ENCODE results near the gene RAB40C. TPM values are rescaled to one million over a fixed set of nuclear protein-coding genes. Genes with fewer than 3 reads are reported as not detected.

Gene RAB40C
- total and polyA plus RNA-seq, 4 donors: 25.1 to 58.9 (median 43.9) TPM

DNA sequence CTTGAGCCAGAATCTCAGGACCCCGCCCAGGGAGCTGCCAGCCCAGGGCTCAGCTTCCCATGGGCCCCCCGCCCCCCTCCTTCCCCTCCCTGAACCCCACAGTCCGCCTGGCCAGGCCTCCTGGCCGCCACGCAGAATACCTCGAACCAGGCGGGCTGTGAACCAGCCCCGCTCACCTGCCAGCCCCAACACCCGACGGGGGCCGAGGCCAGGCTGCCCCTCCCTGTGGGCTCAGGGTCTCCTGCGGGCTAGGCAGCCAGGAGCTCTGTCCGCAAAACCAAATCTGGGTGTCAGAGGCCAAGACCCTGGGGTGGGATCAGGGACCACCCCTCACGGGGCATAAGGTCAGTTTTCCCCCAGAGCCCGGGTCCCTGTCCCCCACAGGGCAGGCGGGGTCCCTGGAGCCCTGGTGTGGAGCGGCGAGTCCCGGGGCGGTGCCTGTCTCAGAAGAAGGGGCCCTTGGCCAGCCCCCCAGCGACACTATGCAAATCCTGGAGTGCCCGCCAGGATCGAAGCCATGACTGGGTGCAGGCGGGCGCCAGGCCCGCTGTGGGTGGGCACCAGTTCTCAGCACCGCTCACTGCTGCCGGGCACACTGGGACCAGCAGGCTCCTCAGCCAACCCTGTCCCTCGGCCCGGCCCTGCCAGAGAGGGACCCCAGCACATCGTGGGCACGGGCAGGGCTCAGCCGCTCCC is 36.1 kb upstream of the RAB40C start:
- H3K27me3 ChIP-seq (ENCODE audit: control insufficient read depth in 3 of 3, insufficient read depth in 3 of 3, low read length in 2 of 3): peaks cover 0 to 11% (median 0%) of the 10 kb centered on the region in 3 donors
- H3K9ac ChIP-seq (ENCODE audit: insufficient read depth in 1 of 2, low read length in 2 of 2): no peak overlapping the region
- ATAC-seq (ENCODE audit: insufficient read depth, low FRiP score) (no peak), DNase-seq (no peak)
- H3K4me3 ChIP-seq: no peak overlapping the region
- no peaks in the 10 kb centered on the region for H3K9me3 ChIP-seq (ENCODE audit: control insufficient read depth in 4 of 4, insufficient read depth in 3 of 4, low read length in 3 of 4)
- H3K36me3 ChIP-seq (ENCODE audit: control insufficient read depth in 4 of 4, insufficient read depth in 4 of 4, low read length in 4 of 4): peaks cover 0 to 49% (median 2%) of the 10 kb centered on the region in 4 donors
- TF ChIP-seq, protein P1, sequence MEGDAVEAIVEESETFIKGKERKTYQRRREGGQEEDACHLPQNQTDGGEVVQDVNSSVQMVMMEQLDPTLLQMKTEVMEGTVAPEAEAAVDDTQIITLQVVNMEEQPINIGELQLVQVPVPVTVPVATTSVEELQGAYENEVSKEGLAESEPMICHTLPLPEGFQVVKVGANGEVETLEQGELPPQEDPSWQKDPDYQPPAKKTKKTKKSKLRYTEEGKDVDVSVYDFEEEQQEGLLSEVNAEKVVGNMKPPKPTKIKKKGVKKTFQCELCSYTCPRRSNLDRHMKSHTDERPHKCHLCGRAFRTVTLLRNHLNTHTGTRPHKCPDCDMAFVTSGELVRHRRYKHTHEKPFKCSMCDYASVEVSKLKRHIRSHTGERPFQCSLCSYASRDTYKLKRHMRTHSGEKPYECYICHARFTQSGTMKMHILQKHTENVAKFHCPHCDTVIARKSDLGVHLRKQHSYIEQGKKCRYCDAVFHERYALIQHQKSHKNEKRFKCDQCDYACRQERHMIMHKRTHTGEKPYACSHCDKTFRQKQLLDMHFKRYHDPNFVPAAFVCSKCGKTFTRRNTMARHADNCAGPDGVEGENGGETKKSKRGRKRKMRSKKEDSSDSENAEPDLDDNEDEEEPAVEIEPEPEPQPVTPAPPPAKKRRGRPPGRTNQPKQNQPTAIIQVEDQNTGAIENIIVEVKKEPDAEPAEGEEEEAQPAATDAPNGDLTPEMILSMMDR (IDR thresholded peaks at IDR 0.05; ENCODE audit: control extremely low read depth, extremely low read depth): no peak
- H3K27ac ChIP-seq (ENCODE audit: low read depth in 1 of 2, low read length in 1 of 2): no peak overlapping the region
- no peaks in the 10 kb centered on the region for H3K4me1 ChIP-seq (ENCODE audit: control insufficient read depth in 5 of 5, insufficient read depth in 5 of 5, low read length in 5 of 5)
- WGBS, 2 donors: 94 to 96% methylated on average over 30 to 33 of the region's 33 CpGs

DNA sequence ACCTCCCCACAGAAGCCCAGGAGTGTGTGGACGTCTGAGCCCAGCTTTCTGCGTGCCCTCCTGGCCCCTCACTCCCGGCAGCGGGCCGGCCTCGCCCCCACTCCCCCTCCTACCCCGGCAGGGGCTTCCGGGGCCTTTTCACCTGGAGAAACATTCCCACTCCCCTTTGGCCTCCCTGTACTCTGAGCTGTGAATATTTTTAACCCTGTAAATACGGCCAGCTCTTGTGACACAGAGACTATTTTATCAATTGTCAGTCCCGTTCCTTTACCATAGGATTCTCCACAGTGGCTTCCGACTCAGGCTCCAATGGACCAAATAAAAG is 35.6 kb upstream of the RAB40C start:
- WGBS, 2 donors: 89 to 92% methylated on average over 11 of the region's 11 CpGs

DNA sequence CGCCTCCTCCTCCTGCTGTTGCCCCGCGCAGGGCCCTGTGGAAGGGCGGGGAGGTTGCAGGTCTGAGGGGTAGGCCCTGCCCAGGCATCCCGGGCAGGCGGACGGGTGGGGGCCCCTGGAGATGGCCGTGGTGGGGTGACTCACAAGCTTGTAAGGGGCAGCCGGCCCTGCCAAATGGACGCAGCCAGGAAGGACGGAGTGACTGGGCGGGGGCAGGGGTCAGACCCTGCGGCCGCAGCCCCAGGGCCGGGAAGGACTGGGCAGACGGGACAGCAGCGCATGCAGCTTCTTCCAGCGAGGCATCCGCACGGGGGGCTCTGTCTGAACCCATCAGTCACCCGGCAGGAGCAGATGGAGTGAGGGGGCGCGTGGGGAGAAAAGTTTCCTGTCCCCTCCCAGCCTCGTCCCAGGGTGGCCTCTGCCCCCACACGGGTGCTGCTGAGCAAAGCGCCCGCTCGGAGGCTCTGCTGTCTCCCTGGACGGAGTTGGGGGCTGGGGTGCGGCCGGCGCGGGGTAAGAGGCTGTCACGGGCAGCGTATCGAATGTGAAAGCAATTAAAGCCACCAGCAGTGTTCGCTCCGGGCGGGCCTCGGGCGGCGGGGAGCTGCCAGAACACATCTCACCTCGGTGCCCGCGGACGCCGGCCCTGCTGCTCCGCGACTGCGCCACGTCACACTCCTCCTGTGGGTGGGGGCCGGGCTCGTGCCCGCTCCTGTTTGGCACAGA is 35.1 kb upstream of the RAB40C start:
- H3K27ac ChIP-seq (ENCODE audit: low read depth in 1 of 2, low read length in 1 of 2): no peak overlapping the region
- whole genome bisulfite sequencing, 2 donors: 80 to 87% methylated on average over 54 of the region's 54 CpGs
- H3K27me3 ChIP-seq (ENCODE audit: control insufficient read depth in 3 of 3, insufficient read depth in 3 of 3, low read length in 2 of 3): peaks cover 0 to 21% (median 5%) of the 10 kb centered on the region in 3 donors
- TF ChIP-seq, protein P1 (IDR thresholded peaks at IDR 0.05; ENCODE audit: control extremely low read depth, extremely low read depth): no peak
- peaks cover 0 to 6% (median 0%) of the 10 kb centered on the region in 5 donors for H3K4me1 ChIP-seq (ENCODE audit: control insufficient read depth in 5 of 5, insufficient read depth in 5 of 5, low read length in 5 of 5)
- H3K9ac ChIP-seq (ENCODE audit: insufficient read depth in 1 of 2, low read length in 2 of 2): no peak overlapping the region
- no peak overlapping the region for H3K4me3 ChIP-seq
- peaks cover 0 to 40% (median 2%) of the 10 kb centered on the region in 4 donors for H3K36me3 ChIP-seq (ENCODE audit: control insufficient read depth in 4 of 4, insufficient read depth in 4 of 4, low read length in 4 of 4)
- DNase-seq (peak in 1 of 3 donors; percentile 22), ATAC-seq (ENCODE audit: insufficient read depth, low FRiP score) (no peak)
- H3K9me3 ChIP-seq (ENCODE audit: control insufficient read depth in 4 of 4, insufficient read depth in 3 of 4, low read length in 3 of 4): no peaks in the 10 kb centered on the region

More for the DNA sequence above, 35.6 kb upstream of the RAB40C start:
- peaks cover 0 to under 1% (median 0%) of the 10 kb centered on the region in 5 donors for H3K4me1 ChIP-seq (ENCODE audit: control insufficient read depth in 5 of 5, insufficient read depth in 5 of 5, low read length in 5 of 5)
- H3K9me3 ChIP-seq (ENCODE audit: control insufficient read depth in 4 of 4, insufficient read depth in 3 of 4, low read length in 3 of 4): no peaks in the 10 kb centered on the region
- TF ChIP-seq, protein P1 (IDR thresholded peaks at IDR 0.05; ENCODE audit: control extremely low read depth, extremely low read depth): no peak
- ATAC-seq (ENCODE audit: insufficient read depth, low FRiP score) (no peak), DNase-seq (no peak)
- H3K36me3 ChIP-seq (ENCODE audit: control insufficient read depth in 4 of 4, insufficient read depth in 4 of 4, low read length in 4 of 4): peaks cover 0 to 44% (median 2%) of the 10 kb centered on the region in 4 donors
- H3K4me3 ChIP-seq: no peak overlapping the region
- peaks cover 0 to 16% (median 2%) of the 10 kb centered on the region in 3 donors for H3K27me3 ChIP-seq (ENCODE audit: control insufficient read depth in 3 of 3, insufficient read depth in 3 of 3, low read length in 2 of 3)
- no peak overlapping the region for H3K9ac ChIP-seq (ENCODE audit: insufficient read depth in 1 of 2, low read length in 2 of 2)
- H3K27ac ChIP-seq (ENCODE audit: low read depth in 1 of 2, low read length in 1 of 2): no peak overlapping the region

Measured in lung (tissue), 12 donors.